ENCODE results near the gene PRM3.

DNA sequence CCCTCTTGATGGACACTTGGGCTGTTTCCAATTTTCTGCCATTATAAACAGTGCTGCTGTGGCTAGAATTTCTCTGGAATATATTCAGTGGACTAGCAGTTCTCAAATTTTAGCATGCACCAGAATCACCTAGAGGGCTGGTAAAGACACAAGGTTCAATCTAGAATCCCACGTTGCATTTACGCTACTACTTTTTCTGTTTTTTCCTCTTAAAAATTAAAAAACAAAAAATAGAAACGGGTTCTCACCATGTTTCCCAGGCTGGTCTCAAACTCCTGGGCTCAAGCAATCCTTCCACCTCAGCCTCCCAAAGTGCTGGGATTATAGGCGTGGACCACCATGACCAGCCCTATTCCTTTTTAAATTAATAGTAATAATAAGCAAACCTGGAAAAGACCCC, 22.2 kb upstream of the PRM3 start:
- TF ChIP-seq JUND (IDR thresholded peaks at IDR 0.05) (no peak), TAF1 (conservative IDR thresholded peaks at IDR 0.05) (no peak), SP1 (IDR thresholded peaks at IDR 0.05) (no peak), RAD21 (IDR thresholded peaks at IDR 0.05) (no peak)
- TF ChIP-seq, protein P1, sequence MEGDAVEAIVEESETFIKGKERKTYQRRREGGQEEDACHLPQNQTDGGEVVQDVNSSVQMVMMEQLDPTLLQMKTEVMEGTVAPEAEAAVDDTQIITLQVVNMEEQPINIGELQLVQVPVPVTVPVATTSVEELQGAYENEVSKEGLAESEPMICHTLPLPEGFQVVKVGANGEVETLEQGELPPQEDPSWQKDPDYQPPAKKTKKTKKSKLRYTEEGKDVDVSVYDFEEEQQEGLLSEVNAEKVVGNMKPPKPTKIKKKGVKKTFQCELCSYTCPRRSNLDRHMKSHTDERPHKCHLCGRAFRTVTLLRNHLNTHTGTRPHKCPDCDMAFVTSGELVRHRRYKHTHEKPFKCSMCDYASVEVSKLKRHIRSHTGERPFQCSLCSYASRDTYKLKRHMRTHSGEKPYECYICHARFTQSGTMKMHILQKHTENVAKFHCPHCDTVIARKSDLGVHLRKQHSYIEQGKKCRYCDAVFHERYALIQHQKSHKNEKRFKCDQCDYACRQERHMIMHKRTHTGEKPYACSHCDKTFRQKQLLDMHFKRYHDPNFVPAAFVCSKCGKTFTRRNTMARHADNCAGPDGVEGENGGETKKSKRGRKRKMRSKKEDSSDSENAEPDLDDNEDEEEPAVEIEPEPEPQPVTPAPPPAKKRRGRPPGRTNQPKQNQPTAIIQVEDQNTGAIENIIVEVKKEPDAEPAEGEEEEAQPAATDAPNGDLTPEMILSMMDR (IDR thresholded peaks at IDR 0.05; ENCODE audit: low read depth, low read length, missing input control), result no peak
- TF ChIP-seq, protein P2, sequence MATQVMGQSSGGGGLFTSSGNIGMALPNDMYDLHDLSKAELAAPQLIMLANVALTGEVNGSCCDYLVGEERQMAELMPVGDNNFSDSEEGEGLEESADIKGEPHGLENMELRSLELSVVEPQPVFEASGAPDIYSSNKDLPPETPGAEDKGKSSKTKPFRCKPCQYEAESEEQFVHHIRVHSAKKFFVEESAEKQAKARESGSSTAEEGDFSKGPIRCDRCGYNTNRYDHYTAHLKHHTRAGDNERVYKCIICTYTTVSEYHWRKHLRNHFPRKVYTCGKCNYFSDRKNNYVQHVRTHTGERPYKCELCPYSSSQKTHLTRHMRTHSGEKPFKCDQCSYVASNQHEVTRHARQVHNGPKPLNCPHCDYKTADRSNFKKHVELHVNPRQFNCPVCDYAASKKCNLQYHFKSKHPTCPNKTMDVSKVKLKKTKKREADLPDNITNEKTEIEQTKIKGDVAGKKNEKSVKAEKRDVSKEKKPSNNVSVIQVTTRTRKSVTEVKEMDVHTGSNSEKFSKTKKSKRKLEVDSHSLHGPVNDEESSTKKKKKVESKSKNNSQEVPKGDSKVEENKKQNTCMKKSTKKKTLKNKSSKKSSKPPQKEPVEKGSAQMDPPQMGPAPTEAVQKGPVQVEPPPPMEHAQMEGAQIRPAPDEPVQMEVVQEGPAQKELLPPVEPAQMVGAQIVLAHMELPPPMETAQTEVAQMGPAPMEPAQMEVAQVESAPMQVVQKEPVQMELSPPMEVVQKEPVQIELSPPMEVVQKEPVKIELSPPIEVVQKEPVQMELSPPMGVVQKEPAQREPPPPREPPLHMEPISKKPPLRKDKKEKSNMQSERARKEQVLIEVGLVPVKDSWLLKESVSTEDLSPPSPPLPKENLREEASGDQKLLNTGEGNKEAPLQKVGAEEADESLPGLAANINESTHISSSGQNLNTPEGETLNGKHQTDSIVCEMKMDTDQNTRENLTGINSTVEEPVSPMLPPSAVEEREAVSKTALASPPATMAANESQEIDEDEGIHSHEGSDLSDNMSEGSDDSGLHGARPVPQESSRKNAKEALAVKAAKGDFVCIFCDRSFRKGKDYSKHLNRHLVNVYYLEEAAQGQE (IDR thresholded peaks at IDR 0.05), result no peak
